ENCODE data around the gene PTPN1.

Gene PTPN1

GRCh38 chr20:50578061-50578777 lies 68.0 kb downstream of the PTPN1 start:
- no peak overlapping the region for H3K4me3 ChIP-seq (ENCODE audit: low read depth, low read length)
- TF ChIP-seq CTCF (IDR thresholded peaks at IDR 0.05; ENCODE audit: borderline replicate concordance, insufficient read depth, low read depth, low read length), result no peak

- H3K4me3 ChIP-seq (ENCODE audit: low read depth, low read length), result no peak overlapping the region
- TF ChIP-seq CTCF (IDR thresholded peaks at IDR 0.05; ENCODE audit: borderline replicate concordance, insufficient read depth, low read depth, low read length), result no peak
Observed at GRCh38 chr20:50578778-50579165, 68.6 kb downstream of the PTPN1 start.

GRCh38 chr20:50579511-50579910 lies 69.3 kb downstream of the PTPN1 start:
- no peak for TF ChIP-seq CTCF (IDR thresholded peaks at IDR 0.05; ENCODE audit: borderline replicate concordance, insufficient read depth, low read depth, low read length)
- no peak overlapping the region for H3K4me3 ChIP-seq (ENCODE audit: low read depth, low read length)

- TF ChIP-seq CTCF (IDR thresholded peaks at IDR 0.05; ENCODE audit: borderline replicate concordance, insufficient read depth, low read depth, low read length), result peak; percentile 83
- H3K4me3 ChIP-seq (ENCODE audit: low read depth, low read length), result no peak overlapping the region
Observed at GRCh38 chr20:50580016-50580747, 70.0 kb downstream of the PTPN1 start.

- no peak overlapping the region for H3K4me3 ChIP-seq (ENCODE audit: low read depth, low read length)
- TF ChIP-seq CTCF (IDR thresholded peaks at IDR 0.05; ENCODE audit: borderline replicate concordance, insufficient read depth, low read depth, low read length), result no peak
Observed at GRCh38 chr20:50580842-50581544, 70.8 kb downstream of the PTPN1 start.

GRCh38 chr20:50582092-50582491 lies 71.9 kb downstream of the PTPN1 start:
- H3K4me3 ChIP-seq (ENCODE audit: low read depth, low read length), result no peak overlapping the region
- TF ChIP-seq CTCF (IDR thresholded peaks at IDR 0.05; ENCODE audit: borderline replicate concordance, insufficient read depth, low read depth, low read length), result no peak
